Heart right ventricle (tissue), 16 donors: Measurements from ENCODE around the gene ANO4. TPM values are rescaled to one million over a fixed set of nuclear protein-coding genes. Genes with fewer than 3 reads are reported as not detected.

Experiments used
- ATAC-seq, 8 donors: fragments of 200-7000 bp; cut with Tn5 transposase; one replicate each; pipeline ENCODE4 v1.9.1; 2020; ENCODE audit warnings: mild to moderate bottlenecking in 8 of 8, moderate library complexity in 8 of 8, moderate number of reproducible peaks in 1 of 8
- DNase-seq, 2 donors: peaks; one replicate each; pipeline ENCODE4 v3.0.0-alpha.2; 2020
- H3K27ac ChIP-seq, 10 donors: fragments of 200-600 bp; sonication (generic) in 2 of 10; one replicate each; pipeline versions ENCODE4 v1.5.0 to v1.8.0; 2020 to 2022; ENCODE audit warnings: mild to moderate bottlenecking in 3 of 10
- H3K27me3 ChIP-seq, 7 donors: fragments of 200-600 bp; one replicate each; pipeline ENCODE4 v1.8.0; 2021 to 2022; ENCODE audit warnings: mild to moderate bottlenecking in 2 of 7
- H3K36me3 ChIP-seq, 9 donors: fragments of 200-600 bp; sonication (generic) in 1 of 9; one replicate each; pipeline versions ENCODE4 v1.5.0 to v1.8.0; 2020 to 2022; ENCODE audit warnings: mild to moderate bottlenecking in 2 of 9
- H3K4me1 ChIP-seq, 9 donors: fragments of 200-600 bp; sonication (generic) in 1 of 9; one replicate each; pipeline versions ENCODE4 v1.5.0 to v1.8.0; 2020 to 2022; ENCODE audit warnings: mild to moderate bottlenecking in 4 of 9
- H3K4me3 ChIP-seq, 10 donors: fragments of 200-600 bp; sonication (generic) in 2 of 10; one replicate each; pipeline versions ENCODE4 v1.5.0 to v1.8.0; 2020 to 2022; ENCODE audit warnings: mild to moderate bottlenecking in 7 of 10, moderate library complexity in 2 of 10
- H3K9me3 ChIP-seq, 11 donors: fragments of 200-600 bp in 10 of 11; sonication (generic) in 2 of 11; one replicate each; pipeline versions ENCODE4 v1.5.0 to v1.8.0; 2013 to 2022; ENCODE audit warnings: mild to moderate bottlenecking in 2 of 11, control low read depth in 1 of 11, moderate library complexity in 1 of 11
- CTCF ChIP-seq, 9 donors: fragments of 200-600 bp; sonication (generic) in 2 of 9; IDR thresholded peaks; one replicate each; pipeline versions ENCODE4 v1.5.0 to v1.8.0; 2021 to 2022; ENCODE audit warnings: antibody characterized with exemption in 9 of 9, mild to moderate bottlenecking in 5 of 9, moderate library complexity in 1 of 9
- WGBS, 2 donors: extraction: QIAGEN DNeasy Blood & Tissue Kit; methylation state at CpG; one replicate each; pipeline ENCODE4 v1.1.7; 2013; ENCODE audit warnings: inconsistent platforms in 1 of 2; 5-methylcytosine and 5-hydroxymethylcytosine counted together
- intact Hi-C, 10 donors: fragments of 100-400 bp; cut with DNase I; formaldehyde crosslinking; loops; one replicate each; pipeline versions ENCODE4 v1.11.1 to v1.14.2; 2022
- polyA plus RNA-seq, 2 donors: library from polyadenylated mRNA; stranded (reverse); fragments of 200-250 nt; gene quantifications; one replicate each; pipeline ENCODE4 v1.2.3, GENCODE V29; 2013
- total RNA-seq, 10 donors: library from RNA; stranded (reverse); fragmentation: NEBNext Ultra II Directional in 3 of 10; extraction: Animal tissue kit (Norgen Biotek cat#: 25700) in 3 of 10; gene quantifications; one replicate each; pipeline versions ENCODE4 v1.2.1 to v1.2.4, GENCODE V29; 2021 to 2023
- donor health status: Arrhythmogenic right ventricular cardiomyopathy.
- donor health status: ischemic (EF 13 %, LVEDD 7.1; RV severe dilation, severe dysfunction).
- donor health status: healthy with polysubstance abuse.
- donor health status: DM: no; HTN: yes; CAD: no.
- donor health status: DM: no; HTN: no; CAD: no.
- donor health status: ischemic (EF 25% LVEDD 6.9; RV normal size, moderate dysfunction).
- donor health status: ischemic (EF 25% LVEDD 5.7; RV mildly dilated, moderate dysfunction).
- donor health status: healthy.
- donor health status: DM: yes; HTN: yes; CAD: no.
- donor health status: Ischemic cardiomyopathy.
- donor health status: ischemic (EF 35%, LVEDD 5.7; RV mildly dilated, moderate dysfunction).
- donor health status: nonischemic (EF 11% LVEDD 7.7; RV severe dilation, severe dysfunction).
- donor health status: DM: yes; HTN: yes; CAD: no.
- donor health status: PGD.
- donor health status: ischemic (EF 29% LVEDD 5.4; RV normal size, mild dysfunction).
- donor health status: nonischemic (EF 23%, LVEDD 6.1; RV moderate dilation, normal function).

ANO4 gene
- total and polyA plus RNA-seq, 12 donors: 0.08 to 0.45 (median 0.19) TPM; not detected in 5

- 53 to 55% methylated on average over 1 of the region's 1 CpG for WGBS, 2 donors
- no peaks in the 10 kb centered on the region for H3K4me1 ChIP-seq
- H3K9me3 ChIP-seq: no peaks in the 10 kb centered on the region
- intact Hi-C loops: no loop called here
- H3K27me3 ChIP-seq: peaks cover 0 to 7% (median 0%) of the 10 kb centered on the region in 7 donors
- no peak for ATAC-seq
- no peak overlapping the region for H3K27ac ChIP-seq
- H3K36me3 ChIP-seq: no peaks in the 10 kb centered on the region
- TF ChIP-seq CTCF (IDR thresholded peaks at IDR 0.05): no peak
- no peak for DNase-seq
- H3K4me3 ChIP-seq: no peak overlapping the region
Observed at GRCh38 chr12:100778967-100779590, 15.5 kb upstream of the ANO4 start.

GRCh38 chr12:100789146-100789545 lies 5.4 kb upstream of the ANO4 start:
- 89% methylated on average over 1 of the region's 1 CpG for WGBS, 2 donors

GRCh38 chr12:100789975-100790374 lies 4.6 kb upstream of the ANO4 start:
- WGBS, 2 donors: 73 to 80% methylated on average over 2 of the region's 2 CpGs
- no peak overlapping the region for H3K27ac ChIP-seq
- no peaks in the 10 kb centered on the region for H3K9me3 ChIP-seq
- H3K36me3 ChIP-seq: no peaks in the 10 kb centered on the region
- no peak overlapping the region for H3K4me3 ChIP-seq
- DNase-seq (no peak), ATAC-seq (no peak)
- TF ChIP-seq CTCF (IDR thresholded peaks at IDR 0.05): no peak
- H3K4me1 ChIP-seq: no peaks in the 10 kb centered on the region
- intact Hi-C loops: no loop called here
- H3K27me3 ChIP-seq: peaks cover 0 to 23% (median 10%) of the 10 kb centered on the region in 7 donors

More at GRCh38 chr12:100789146-100789545, 5.4 kb upstream of the ANO4 start:
- Histone ChIP-seq H3K4me3 (no peak overlapping the region), H3K27ac (no peak overlapping the region), H3K9me3 (no peaks in the 10 kb centered on the region), H3K4me1 (no peaks in the 10 kb centered on the region), H3K27me3 (peaks cover 0 to 16% (median 2%) of the 10 kb centered on the region in 7 donors), H3K36me3 (no peaks in the 10 kb centered on the region)
- intact Hi-C loops: no loop called here
- DNase-seq (no peak), ATAC-seq (no peak)
- no peak for TF ChIP-seq CTCF (IDR thresholded peaks at IDR 0.05)

DNA sequence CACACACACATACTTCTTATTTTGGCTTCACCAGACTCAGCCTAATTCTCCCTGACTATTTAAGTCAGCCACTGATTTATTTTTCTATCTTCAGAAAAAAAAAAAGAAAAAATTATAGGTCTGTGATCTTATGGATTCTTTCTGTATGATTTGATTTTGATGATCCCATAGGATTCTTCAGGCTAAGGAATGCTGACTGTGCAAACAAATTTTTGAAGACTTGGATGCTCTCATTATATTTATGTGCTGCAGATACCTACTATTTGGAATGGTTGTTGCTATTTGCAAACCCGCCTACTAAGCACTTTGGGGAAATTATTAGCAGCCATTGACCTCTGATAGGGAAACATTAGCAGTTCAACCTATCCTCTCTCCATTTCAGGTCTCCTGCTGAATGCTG lies 4.0 kb upstream of the ANO4 start:
- 84 to 94% methylated on average over 1 of the region's 1 CpG for WGBS, 2 donors
- intact Hi-C loops: no loop called here
- Histone ChIP-seq H3K27ac (no peak overlapping the region), H3K9me3 (no peaks in the 10 kb centered on the region), H3K4me1 (no peaks in the 10 kb centered on the region), H3K27me3 (peaks cover 0 to 26% (median 12%) of the 10 kb centered on the region in 7 donors), H3K36me3 (no peaks in the 10 kb centered on the region), H3K4me3 (no peak overlapping the region)
- DNase-seq: no peak
- TF ChIP-seq CTCF (IDR thresholded peaks at IDR 0.05): no peak
- no peak for ATAC-seq
